CD4-positive, CD25-positive, alpha-beta regulatory T cell (primary cell): ENCODE results near the gene BSDC1. TPM values are rescaled to one million over a fixed set of nuclear protein-coding genes. Genes with fewer than 3 reads are reported as not detected.

Experiments
- ATAC-seq, 2 donors: fragments of 150-1000 bp; cut with Tn5 transposase; one replicate each; pipeline ENCODE4 v1.10.0; 2021; ENCODE audit warnings: low read depth in 2 of 2, moderate number of reproducible peaks in 2 of 2, moderate library complexity in 1 of 2
- DNase-seq, 3 donors: peaks; one replicate each; pipeline versions ENCODE4 v3.0.0 to v3.0.0-alpha.2; 2012 to 2022; ENCODE audit warnings: mixed read lengths in 1 of 3
- H3K27ac ChIP-seq: one replicate; pipeline ENCODE4 v1.7.0; 2013; ENCODE audit warnings: mild to moderate bottlenecking, low read length; ENCODE audit not compliant: insufficient read depth, poor library complexity, severe bottlenecking
- H3K27me3 ChIP-seq: one replicate; pipeline ENCODE4 v1.7.0; 2013; ENCODE audit warnings: low read length; ENCODE audit not compliant: control insufficient read depth, insufficient read depth
- H3K36me3 ChIP-seq: one replicate; pipeline ENCODE4 v1.7.0; 2013; ENCODE audit warnings: mild to moderate bottlenecking, low read length, moderate library complexity; ENCODE audit not compliant: control insufficient read depth, insufficient read depth
- H3K4me1 ChIP-seq: 2 replicates; pipeline ENCODE4 v1.7.0; 2013; ENCODE audit warnings: mild to moderate bottlenecking, low read length; ENCODE audit not compliant: insufficient read depth, control insufficient read depth, poor library complexity, severe bottlenecking
- H3K4me3 ChIP-seq: one replicate; pipeline ENCODE4 v1.7.0; 2013; ENCODE audit warnings: low read depth, mild to moderate bottlenecking, low read length, moderate library complexity
- H3K9me3 ChIP-seq, 2 experiments: 1 replicate in 1 of 2; 2 replicates in 1 of 2; pipeline ENCODE4 v1.7.0; 2013; ENCODE audit warnings: low read length in 2 of 2, mild to moderate bottlenecking in 1 of 2, moderate library complexity in 1 of 2; ENCODE audit not compliant: control insufficient read depth in 2 of 2
- H3K27ac Mint-ChIP-seq, 3 donors: one replicate each; pipeline ENCODE4 v1.8.0; 2020 to 2022; ENCODE audit warnings: mild to moderate bottlenecking in 3 of 3, mixed read lengths in 3 of 3, moderate library complexity in 2 of 3
- H3K27me3 Mint-ChIP-seq: one replicate; pipeline ENCODE4 v1.8.0; 2022; ENCODE audit warnings: mild to moderate bottlenecking, mixed read lengths
- H3K36me3 Mint-ChIP-seq: one replicate; pipeline ENCODE4 v1.8.0; 2020; ENCODE audit warnings: mixed read lengths
- H3K4me1 Mint-ChIP-seq, 4 donors: one replicate each; pipeline ENCODE4 v1.8.0; 2020 to 2022; ENCODE audit warnings: mixed read lengths in 4 of 4, mild to moderate bottlenecking in 1 of 4
- H3K4me3 Mint-ChIP-seq, 4 donors: one replicate each; pipeline ENCODE4 v1.8.0; 2020 to 2022; ENCODE audit warnings: mild to moderate bottlenecking in 4 of 4, mixed read lengths in 4 of 4, moderate library complexity in 3 of 4
- H3K9me3 Mint-ChIP-seq, 7 donors: one replicate each; pipeline ENCODE4 v1.8.0; 2020 to 2022; ENCODE audit warnings: mixed read lengths in 7 of 7, mild to moderate bottlenecking in 3 of 7, moderate library complexity in 2 of 7
- polyA plus RNA-seq, 4 donors: library from polyadenylated mRNA; unstranded; fragments of 300-500 nt; fragmentation: Illumina TruSeq; gene quantifications; one replicate each; pipeline ENCODE4 v1.2.3, GENCODE V29; 2021
- total RNA-seq: library from RNA; stranded (reverse); gene quantifications from one replicate; pipeline ENCODE4 v1.2.3, GENCODE V29; 2022

The BSDC1 gene
- total and polyA plus RNA-seq, 5 donors from 2014 or later = 27.3 to 198 (median 40.6) TPM

DNA sequence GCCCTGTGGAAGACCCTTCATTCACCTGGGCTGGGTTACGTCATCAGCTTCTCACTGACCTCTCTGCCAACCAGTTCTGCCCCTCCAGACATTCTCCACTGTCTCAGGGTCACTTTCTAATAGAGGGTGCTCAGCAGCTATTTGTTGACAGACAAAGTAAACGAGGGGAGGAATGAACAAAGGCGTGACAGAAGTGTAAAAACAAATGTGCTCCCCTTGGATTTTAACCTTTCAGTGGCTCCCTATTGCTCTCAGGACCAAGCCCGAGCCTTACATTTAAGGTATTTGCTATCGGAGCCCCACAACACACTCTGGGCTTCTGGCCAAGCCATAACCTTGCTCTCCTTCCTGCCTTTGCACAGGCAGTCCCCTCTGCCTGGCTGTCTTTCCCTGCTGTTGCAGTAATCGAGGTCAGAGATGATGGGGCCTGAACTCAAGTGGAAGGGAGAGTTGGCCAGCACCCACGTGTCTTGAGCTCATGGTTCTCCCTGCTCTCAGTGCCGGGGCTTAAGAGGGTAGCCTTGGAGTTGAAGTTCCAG is 48.9 kb downstream of the BSDC1 start:
- Mint-ChIP-seq H3K4me3 (peak overlapping the region in 1 of 4 donors; percentile 22), H3K27me3 (no peaks in the 10 kb centered on the region), H3K27ac (no peak overlapping the region), H3K9me3 (no peaks in the 10 kb centered on the region), H3K4me1 (peaks cover 0 to 48% (median 20%) of the 10 kb centered on the region in 4 donors), H3K36me3 (no peaks in the 10 kb centered on the region)
- Histone ChIP-seq H3K4me1 (no peaks in the 10 kb centered on the region), H3K27me3 (no peaks in the 10 kb centered on the region), H3K36me3 (no peaks in the 10 kb centered on the region), H3K27ac (no peak overlapping the region), H3K4me3 (no peak overlapping the region), H3K9me3 (no peaks in the 10 kb centered on the region)
- DNase-seq (no peak), ATAC-seq (no peak)

DNA sequence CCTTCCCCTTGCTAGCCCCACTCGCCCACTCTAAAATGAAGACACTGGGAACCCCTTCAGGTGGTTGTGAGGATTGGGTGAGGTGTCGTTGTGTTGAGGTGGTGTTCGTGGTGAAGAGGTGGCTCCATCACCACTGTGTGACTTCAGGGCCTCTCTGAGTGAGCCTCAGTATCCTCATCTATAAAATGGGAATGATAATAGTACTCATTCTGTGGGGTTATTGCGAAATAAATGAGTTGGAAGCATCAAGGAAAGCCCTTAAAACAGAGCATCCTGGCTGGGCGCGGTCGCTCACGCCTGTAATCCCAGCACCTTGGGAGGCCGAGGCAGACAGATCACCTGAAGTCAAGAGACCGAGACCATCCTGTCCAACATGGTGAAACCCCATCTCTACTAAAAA is 51.5 kb downstream of the BSDC1 start:
- Histone ChIP-seq H3K27me3 (no peaks in the 10 kb centered on the region), H3K4me1 (peaks cover 1% of the 10 kb centered on the region), H3K27ac (no peak overlapping the region), H3K36me3 (no peaks in the 10 kb centered on the region), H3K4me3 (no peak overlapping the region), H3K9me3 (no peaks in the 10 kb centered on the region)
- DNase-seq (no peak), ATAC-seq (no peak)
- H3K9me3 Mint-ChIP-seq = no peaks in the 10 kb centered on the region
- H3K4me1 Mint-ChIP-seq = peaks cover 0 to 29% (median 16%) of the 10 kb centered on the region in 4 donors
- H3K4me3 Mint-ChIP-seq = peak overlapping the region in 2 of 4 donors; percentile 11 to 56
- H3K27ac Mint-ChIP-seq = no peak overlapping the region
- H3K36me3 Mint-ChIP-seq = no peaks in the 10 kb centered on the region
- H3K27me3 Mint-ChIP-seq = no peaks in the 10 kb centered on the region

DNA sequence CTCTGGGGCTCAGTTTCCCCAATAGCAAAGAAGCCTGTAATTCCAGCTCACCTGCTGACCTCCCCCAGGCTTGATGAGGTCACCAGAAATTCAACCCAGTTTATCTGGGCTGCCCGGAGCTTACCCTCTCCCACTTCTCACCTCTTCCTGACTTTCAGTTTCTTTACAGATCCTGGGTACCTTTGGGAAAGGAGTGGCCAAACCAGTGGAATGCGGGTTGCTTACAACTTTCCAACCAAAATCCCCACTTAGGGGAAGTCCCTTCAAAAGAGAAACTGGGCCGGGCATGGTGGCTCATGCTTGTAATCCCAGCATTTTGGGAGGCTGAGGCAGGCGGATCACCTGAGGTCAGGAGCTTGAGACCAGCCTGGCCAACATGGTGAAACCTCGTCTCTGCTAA is 52.3 kb downstream of the BSDC1 start:
- no peak for DNase-seq
- Histone ChIP-seq H3K27me3 (no peaks in the 10 kb centered on the region), H3K9me3 (no peaks in the 10 kb centered on the region), H3K27ac (no peak overlapping the region), H3K4me3 (no peak overlapping the region), H3K4me1 (peaks cover 8% of the 10 kb centered on the region), H3K36me3 (no peaks in the 10 kb centered on the region)
- Mint-ChIP-seq H3K9me3 (no peaks in the 10 kb centered on the region), H3K36me3 (no peaks in the 10 kb centered on the region), H3K27me3 (no peaks in the 10 kb centered on the region), H3K27ac (no peak overlapping the region), H3K4me1 (peaks cover 0 to 35% (median 19%) of the 10 kb centered on the region in 4 donors), H3K4me3 (no peak overlapping the region)
- no peak for ATAC-seq

DNA sequence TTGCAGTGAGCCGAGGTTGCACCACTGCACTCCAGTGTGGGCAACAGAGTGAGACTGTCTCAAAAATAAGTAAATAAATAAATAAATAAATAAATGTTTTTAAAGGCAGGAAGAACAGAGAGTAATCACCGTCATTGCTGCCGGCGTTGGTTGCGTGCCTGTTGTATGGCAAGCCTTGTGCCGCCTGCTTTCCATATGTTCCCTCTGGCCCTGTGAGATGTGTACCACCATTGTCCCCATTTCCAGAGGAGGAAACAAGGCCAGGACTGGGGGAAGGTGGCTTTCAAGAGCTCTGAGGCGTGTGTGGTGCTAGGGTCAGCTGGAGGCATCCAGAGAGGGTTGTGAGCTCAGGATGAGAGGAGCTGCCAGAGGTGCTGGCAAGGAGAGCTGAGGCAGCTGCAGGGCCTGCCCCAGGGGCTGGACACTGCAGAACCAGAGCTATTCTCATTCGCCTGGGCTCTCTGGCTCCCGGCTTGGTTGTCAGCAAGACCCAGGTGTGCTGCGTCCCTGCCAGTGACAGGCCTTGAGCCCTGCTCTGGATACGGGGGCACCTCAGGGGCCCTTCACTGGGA is 53.0 kb downstream of the BSDC1 start:
- Histone ChIP-seq H3K4me1 (peaks cover 15% of the 10 kb centered on the region), H3K27me3 (no peaks in the 10 kb centered on the region), H3K9me3 (no peaks in the 10 kb centered on the region), H3K36me3 (no peaks in the 10 kb centered on the region), H3K27ac (no peak overlapping the region), H3K4me3 (no peak overlapping the region)
- H3K4me1 Mint-ChIP-seq = peaks cover 0 to 37% (median 18%) of the 10 kb centered on the region in 4 donors
- H3K9me3 Mint-ChIP-seq = no peaks in the 10 kb centered on the region
- DNase-seq (no peak), ATAC-seq (no peak)
- H3K27ac Mint-ChIP-seq = no peak overlapping the region
- H3K27me3 Mint-ChIP-seq = no peaks in the 10 kb centered on the region
- no peaks in the 10 kb centered on the region for H3K36me3 Mint-ChIP-seq
- H3K4me3 Mint-ChIP-seq = no peak overlapping the region

DNA sequence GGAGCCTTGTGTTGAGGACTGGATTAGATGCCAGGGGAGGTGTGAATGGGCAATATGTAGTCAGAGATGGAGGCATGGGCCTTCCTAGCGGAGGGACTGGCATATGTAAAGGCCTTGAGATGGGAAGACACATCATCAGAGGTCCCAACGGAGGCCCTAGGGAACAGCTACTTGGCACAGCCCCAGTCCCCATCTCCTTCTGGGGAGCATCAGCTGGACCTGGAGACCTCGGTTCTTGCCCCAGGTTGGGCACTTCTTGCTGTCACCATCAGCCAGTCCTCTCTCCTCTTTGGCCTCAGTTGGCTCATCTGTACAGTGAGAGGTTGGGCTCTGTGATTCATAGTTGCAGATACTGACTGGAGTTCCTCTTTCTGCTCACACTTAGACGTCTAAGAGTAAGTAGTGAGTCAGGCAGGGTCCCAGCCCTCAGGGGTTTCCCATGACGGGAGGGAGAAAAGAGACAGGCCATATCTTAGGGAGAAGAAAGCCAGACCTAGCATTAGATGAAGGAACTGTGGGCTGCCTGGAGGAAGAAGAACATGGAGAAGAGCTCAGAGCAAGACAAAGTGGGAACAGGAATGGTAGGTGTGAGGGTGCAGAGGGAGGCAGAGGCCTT is 54.8 kb downstream of the BSDC1 start:
- Mint-ChIP-seq H3K9me3 (no peaks in the 10 kb centered on the region), H3K27ac (peak overlapping the region in 2 of 3 donors; percentile 22 to 92), H3K4me1 (peaks cover 0 to 32% (median 18%) of the 10 kb centered on the region in 4 donors), H3K27me3 (peaks cover 5% of the 10 kb centered on the region), H3K36me3 (no peaks in the 10 kb centered on the region), H3K4me3 (no peak overlapping the region)
- Histone ChIP-seq H3K9me3 (no peaks in the 10 kb centered on the region), H3K36me3 (no peaks in the 10 kb centered on the region), H3K27ac (no peak overlapping the region), H3K4me3 (no peak overlapping the region), H3K27me3 (no peaks in the 10 kb centered on the region), H3K4me1 (peaks cover 28% of the 10 kb centered on the region)
- peak; percentile 9 to 21 for ATAC-seq
- DNase-seq = no peak

DNA sequence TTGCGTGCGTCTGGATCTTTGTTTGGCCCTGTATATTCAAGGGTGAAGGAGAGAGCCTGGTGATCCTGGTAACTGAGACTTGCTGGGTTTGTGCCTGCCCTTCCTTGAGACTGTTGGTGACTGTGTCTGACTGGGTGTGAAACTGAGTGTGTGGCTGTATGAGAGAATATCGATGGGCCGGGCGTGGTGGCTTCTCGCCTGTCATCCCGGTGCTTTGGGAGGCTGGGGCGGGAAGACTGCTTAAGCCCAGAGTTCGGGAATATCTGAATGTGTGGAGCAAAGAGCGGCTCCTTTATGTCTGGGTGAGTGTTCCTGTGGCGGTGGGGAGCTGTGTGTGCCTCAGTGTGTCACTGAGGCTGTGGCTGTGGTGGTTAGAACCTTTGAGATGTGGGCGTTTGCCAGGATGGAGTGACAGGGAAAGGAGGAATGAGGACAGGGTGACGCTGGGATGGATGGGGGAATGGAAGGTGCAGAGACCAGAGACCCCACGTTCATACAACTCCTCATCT is 55.5 kb downstream of the BSDC1 start:
- Mint-ChIP-seq H3K4me3 (peak overlapping the region in 2 of 4 donors; percentile 29 to 75), H3K27me3 (peaks cover 5% of the 10 kb centered on the region), H3K9me3 (no peaks in the 10 kb centered on the region), H3K4me1 (peaks cover 0 to 40% (median 24%) of the 10 kb centered on the region in 4 donors), H3K36me3 (no peaks in the 10 kb centered on the region), H3K27ac (no peak overlapping the region)
- Histone ChIP-seq H3K36me3 (no peaks in the 10 kb centered on the region), H3K27me3 (no peaks in the 10 kb centered on the region), H3K27ac (no peak overlapping the region), H3K9me3 (no peaks in the 10 kb centered on the region), H3K4me1 (peaks cover 32% of the 10 kb centered on the region), H3K4me3 (no peak overlapping the region)
- DNase-seq = no peak
- no peak for ATAC-seq

DNA sequence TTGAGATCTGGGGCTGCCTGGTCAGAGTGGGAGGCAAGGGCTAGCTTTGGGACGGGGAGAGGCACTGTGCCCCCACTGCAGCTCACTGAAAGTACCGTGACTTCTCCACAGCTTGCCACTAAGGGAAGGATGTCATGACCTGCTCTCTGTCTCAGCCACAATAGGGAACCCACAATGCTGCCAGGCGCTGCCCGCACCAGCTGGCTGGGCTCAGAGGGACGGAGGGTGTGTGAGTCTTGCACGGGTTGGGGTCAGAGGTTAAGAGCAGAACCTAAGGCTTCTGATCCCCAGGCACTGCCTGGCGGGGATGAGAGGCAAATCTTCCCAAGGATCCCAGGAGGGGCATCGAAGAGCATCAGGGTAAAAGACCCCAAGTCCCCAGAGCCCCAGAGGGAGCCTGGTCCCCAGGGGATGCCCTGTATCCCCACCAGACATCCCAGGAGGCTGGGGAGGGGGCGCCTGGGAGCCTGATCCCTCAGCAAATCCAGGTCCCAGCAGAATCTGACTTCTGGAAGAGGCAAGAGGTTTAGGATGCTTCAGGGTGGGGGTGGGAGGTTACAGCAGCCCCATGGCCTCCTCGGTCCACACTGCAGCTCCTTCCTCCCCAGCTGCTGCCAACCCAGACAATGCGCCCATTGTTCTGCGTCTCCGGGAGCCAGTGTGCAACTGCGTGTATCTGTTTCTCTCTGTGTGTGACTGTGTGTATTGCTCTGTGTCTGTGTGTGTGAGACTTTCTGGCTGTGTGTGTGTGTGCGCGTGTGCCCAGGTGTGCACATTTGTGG is 56.2 kb downstream of the BSDC1 start:
- Histone ChIP-seq H3K27ac (no peak overlapping the region), H3K4me3 (no peak overlapping the region), H3K4me1 (peaks cover 32% of the 10 kb centered on the region), H3K27me3 (no peaks in the 10 kb centered on the region), H3K36me3 (peaks cover 4% of the 10 kb centered on the region), H3K9me3 (no peaks in the 10 kb centered on the region)
- DNase-seq (no peak), ATAC-seq (no peak)
- Mint-ChIP-seq H3K9me3 (no peaks in the 10 kb centered on the region), H3K36me3 (no peaks in the 10 kb centered on the region), H3K27me3 (peaks cover 5% of the 10 kb centered on the region), H3K4me3 (peak overlapping the region in 2 of 4 donors; percentile 29 to 75), H3K27ac (peak overlapping the region in 2 of 3 donors; percentile 21 to 26), H3K4me1 (peaks cover 0 to 41% (median 28%) of the 10 kb centered on the region in 4 donors)
